NCI-H526 treated with DMSO at 0.1 percent for 48 hours (cell line): Measurements from ENCODE around the gene CDK17.
A peak's percentile ranks its signal among the peaks of the same experiment; 100 is the strongest.
"Not testable (repeated sequence)": the region's sequence is repeated elsewhere in the genome, so short reads cannot be mapped to it uniquely, and the experiment has no call there.

Experiments used
- DNase-seq: peaks from one replicate; lab custom pipeline; 2025; lab: John Stamatoyannopoulos, UW

Gene CDK17

GRCh38 chr12:96417688-96418087 is 17.4 kb upstream of the CDK17 start:
- DNase-seq = not testable (repeated sequence)

GRCh38 chr12:96416033-96416799 is 16.0 kb upstream of the CDK17 start:
- DNase-seq = no peak

- DNase-seq = no peak
Measured at GRCh38 chr12:96414637-96415036, 14.4 kb upstream of the CDK17 start.

GRCh38 chr12:96412431-96412830 is 12.2 kb upstream of the CDK17 start:
- no peak for DNase-seq

- no peak for DNase-seq
Measured at GRCh38 chr12:96409731-96410130, 9.5 kb upstream of the CDK17 start.

GRCh38 chr12:96408993-96409392 is 8.8 kb upstream of the CDK17 start:
- DNase-seq = no peak

GRCh38 chr12:96407429-96408097 is 7.3 kb upstream of the CDK17 start:
- not testable (repeated sequence) for DNase-seq

GRCh38 chr12:96404696-96405095 is 4.5 kb upstream of the CDK17 start:
- DNase-seq = no peak

GRCh38 chr12:96403870-96404269 is 3.6 kb upstream of the CDK17 start:
- no peak for DNase-seq

GRCh38 chr12:96402522-96402921 is 2.3 kb upstream of the CDK17 start:
- not testable (repeated sequence) for DNase-seq

- no peak for DNase-seq
Measured at GRCh38 chr12:96402061-96402460, 1.8 kb upstream of the CDK17 start.

GRCh38 chr12:96401076-96401871 is 1.0 kb upstream of the CDK17 start:
- DNase-seq = no peak

GRCh38 chr12:96400631-96401075 is 414 bp upstream of the CDK17 start:
- DNase-seq = peak; percentile 22

- DNase-seq = peak; percentile 37
Measured at GRCh38 chr12:96399120-96399918, 920 bp downstream of the CDK17 start.

- no peak for DNase-seq
Measured at GRCh38 chr12:96398424-96399119, 1.7 kb downstream of the CDK17 start.

- DNase-seq = peak; percentile 7
Measured at GRCh38 chr12:96397756-96398423, 2.3 kb downstream of the CDK17 start.

- no peak for DNase-seq
Measured at GRCh38 chr12:96396914-96397313, 3.3 kb downstream of the CDK17 start.

- DNase-seq = no peak
Measured at GRCh38 chr12:96396209-96396608, 4.0 kb downstream of the CDK17 start.

GRCh38 chr12:96395236-96395635 is 5.0 kb downstream of the CDK17 start:
- DNase-seq = no peak

GRCh38 chr12:96393229-96393628 is 7.0 kb downstream of the CDK17 start:
- not testable (repeated sequence) for DNase-seq

- DNase-seq = no peak
Measured at GRCh38 chr12:96392397-96392796, 7.8 kb downstream of the CDK17 start.
